ENCODE results near the gene PARD6B. TPM values are rescaled to one million over a fixed set of nuclear protein-coding genes. Genes with fewer than 3 reads are reported as not detected.

The PARD6B gene
- total RNA-seq, 2 experiments from 2014 or later: 4.2 to 4.6 TPM

GRCh38 chr20:50722424-50723155, 8.8 kb upstream of the PARD6B start:
- H3K36me3 Mint-ChIP-seq: no peaks in the 10 kb centered on the region
- no peak overlapping the region for H3K4me3 Mint-ChIP-seq
- H3K27me3 Mint-ChIP-seq: peaks cover 5% of the 10 kb centered on the region
- ATAC-seq: no peak
- no peaks in the 10 kb centered on the region for H3K9me3 Mint-ChIP-seq (ENCODE audit: low read depth)
- peaks cover 6% of the 10 kb centered on the region for H3K4me1 Mint-ChIP-seq
- DNase-seq: no peak
- H3K27ac Mint-ChIP-seq: no peak overlapping the region
- CTCF ChIA-PET: no interaction called here

- peaks cover 6% of the 10 kb centered on the region for H3K4me1 Mint-ChIP-seq
- no peaks in the 10 kb centered on the region for H3K36me3 Mint-ChIP-seq
- H3K27ac Mint-ChIP-seq: no peak overlapping the region
- H3K4me3 Mint-ChIP-seq: no peak overlapping the region
- CTCF ChIA-PET: interaction anchor here (1.6 kb wide), 1 partner anchor 87 kb away, joined by 4 read pairs; no protein-coding TSS in a partner anchor
- H3K27me3 Mint-ChIP-seq: no peaks in the 10 kb centered on the region
- no peak for ATAC-seq
- DNase-seq: no peak
- H3K9me3 Mint-ChIP-seq (ENCODE audit: low read depth): no peaks in the 10 kb centered on the region
Observed at GRCh38 chr20:50723672-50724071, 7.7 kb upstream of the PARD6B start.

- ATAC-seq (no peak), DNase-seq (no peak)
- Mint-ChIP-seq H3K9me3 (ENCODE audit: low read depth) (no peaks in the 10 kb centered on the region), H3K4me3 (no peak overlapping the region), H3K4me1 (peaks cover 6% of the 10 kb centered on the region), H3K27ac (no peak overlapping the region), H3K27me3 (no peaks in the 10 kb centered on the region), H3K36me3 (no peaks in the 10 kb centered on the region)
- CTCF ChIA-PET: interaction anchor here (1.0 to 1.7 kb wide), 3 partner anchors 10 to 88 kb away, joined by 3 to 4 read pairs (median 3); no protein-coding TSS in a partner anchor
Observed at GRCh38 chr20:50724112-50724725, 7.2 kb upstream of the PARD6B start.

- no peaks in the 10 kb centered on the region for H3K9me3 Mint-ChIP-seq (ENCODE audit: low read depth)
- no peaks in the 10 kb centered on the region for H3K36me3 Mint-ChIP-seq
- DNase-seq (no peak), ATAC-seq (peak; percentile 45)
- no peak overlapping the region for H3K27ac Mint-ChIP-seq
- no peak overlapping the region for H3K4me3 Mint-ChIP-seq
- H3K27me3 Mint-ChIP-seq: no peaks in the 10 kb centered on the region
- H3K4me1 Mint-ChIP-seq: peaks cover 6% of the 10 kb centered on the region
- CTCF ChIA-PET: interaction anchor here (0.7 to 1.7 kb wide), 6 partner anchors 9 to 99 kb away, joined by 3 to 6 read pairs (median 4); no protein-coding TSS in a partner anchor
Observed at GRCh38 chr20:50724851-50725723, 6.3 kb upstream of the PARD6B start.

GRCh38 chr20:50725724-50726005, 5.7 kb upstream of the PARD6B start:
- DNase-seq: no peak
- Mint-ChIP-seq H3K27me3 (no peaks in the 10 kb centered on the region), H3K9me3 (ENCODE audit: low read depth) (no peaks in the 10 kb centered on the region), H3K4me3 (no peak overlapping the region), H3K27ac (no peak overlapping the region), H3K36me3 (no peaks in the 10 kb centered on the region), H3K4me1 (peaks cover 11% of the 10 kb centered on the region)
- ATAC-seq: no peak
- CTCF ChIA-PET: interaction anchor here (0.7 to 1.7 kb wide), 4 partner anchors 9 to 100 kb away, joined by 3 to 6 read pairs (median 4); no protein-coding TSS in a partner anchor

- Mint-ChIP-seq H3K36me3 (no peaks in the 10 kb centered on the region), H3K27ac (no peak overlapping the region), H3K4me1 (peaks cover 11% of the 10 kb centered on the region), H3K27me3 (no peaks in the 10 kb centered on the region), H3K9me3 (ENCODE audit: low read depth) (no peaks in the 10 kb centered on the region), H3K4me3 (no peak overlapping the region)
- no peak for DNase-seq
- CTCF ChIA-PET: interaction anchor here (0.9 to 1.2 kb wide), 3 partner anchors 25 to 46 kb away, joined by 3 to 4 read pairs (median 4); no protein-coding TSS in a partner anchor
- no peak for ATAC-seq
Observed at GRCh38 chr20:50726955-50727791, 4.2 kb upstream of the PARD6B start.

- H3K4me1 Mint-ChIP-seq: peaks cover 19% of the 10 kb centered on the region
- H3K27me3 Mint-ChIP-seq: no peaks in the 10 kb centered on the region
- no peaks in the 10 kb centered on the region for H3K9me3 Mint-ChIP-seq (ENCODE audit: low read depth)
- DNase-seq: no peak
- H3K27ac Mint-ChIP-seq: no peak overlapping the region
- H3K36me3 Mint-ChIP-seq: no peaks in the 10 kb centered on the region
- no peak for ATAC-seq
- no peak overlapping the region for H3K4me3 Mint-ChIP-seq
- CTCF ChIA-PET: interaction anchor here (0.9 to 1.2 kb wide), 5 partner anchors 21 to 67 kb away, joined by 3 to 4 read pairs (median 4); partner anchors contain the start of gene BCAS4
Observed at GRCh38 chr20:50727792-50728485, 3.4 kb upstream of the PARD6B start.

- H3K27ac Mint-ChIP-seq: no peak overlapping the region
- DNase-seq: no peak
- no peak overlapping the region for H3K4me3 Mint-ChIP-seq
- peaks cover 24% of the 10 kb centered on the region for H3K4me1 Mint-ChIP-seq
- no peaks in the 10 kb centered on the region for H3K9me3 Mint-ChIP-seq (ENCODE audit: low read depth)
- no peak for ATAC-seq
- CTCF ChIA-PET: interaction anchor here (0.9 to 1.2 kb wide), 4 partner anchors 21 to 66 kb away, joined by 3 to 4 read pairs (median 4); partner anchors contain the start of gene BCAS4
- no peaks in the 10 kb centered on the region for H3K27me3 Mint-ChIP-seq
- peaks cover 3% of the 10 kb centered on the region for H3K36me3 Mint-ChIP-seq
Observed at GRCh38 chr20:50728486-50728980, 2.8 kb upstream of the PARD6B start.

GRCh38 chr20:50728981-50729874, 2.2 kb upstream of the PARD6B start:
- H3K27me3 Mint-ChIP-seq: no peaks in the 10 kb centered on the region
- no peak for ATAC-seq
- no peaks in the 10 kb centered on the region for H3K9me3 Mint-ChIP-seq (ENCODE audit: low read depth)
- peaks cover 26% of the 10 kb centered on the region for H3K4me1 Mint-ChIP-seq
- no peak overlapping the region for H3K4me3 Mint-ChIP-seq
- CTCF ChIA-PET: interaction anchor here (1.5 kb wide), 1 partner anchor 20 kb away, joined by 7 read pairs; no protein-coding TSS in a partner anchor
- no peak for DNase-seq
- no peak overlapping the region for H3K27ac Mint-ChIP-seq
- H3K36me3 Mint-ChIP-seq: peaks cover 5% of the 10 kb centered on the region

- DNase-seq (no peak), ATAC-seq (no peak)
- Mint-ChIP-seq H3K27me3 (no peaks in the 10 kb centered on the region), H3K4me3 (peak overlapping the region; percentile 84), H3K4me1 (peaks cover 26% of the 10 kb centered on the region), H3K9me3 (ENCODE audit: low read depth) (no peaks in the 10 kb centered on the region), H3K36me3 (peaks cover 6% of the 10 kb centered on the region), H3K27ac (peak overlapping the region; percentile 75)
- CTCF ChIA-PET: interaction anchor here (1.5 kb wide), 1 partner anchor 19 kb away, joined by 7 read pairs; no protein-coding TSS in a partner anchor
Observed at GRCh38 chr20:50729901-50730764, 1.2 kb upstream of the PARD6B start.

- no peaks in the 10 kb centered on the region for H3K27me3 Mint-ChIP-seq
- H3K9me3 Mint-ChIP-seq (ENCODE audit: low read depth): no peaks in the 10 kb centered on the region
- no peak for DNase-seq
- H3K4me1 Mint-ChIP-seq: peaks cover 31% of the 10 kb centered on the region
- H3K27ac Mint-ChIP-seq: peak overlapping the region; percentile 75
- ATAC-seq: no peak
- peaks cover 6% of the 10 kb centered on the region for H3K36me3 Mint-ChIP-seq
- CTCF ChIA-PET: interaction anchor here (1.5 kb wide), 1 partner anchor 18 kb away, joined by 7 read pairs; no protein-coding TSS in a partner anchor
- peak overlapping the region; percentile 84 for H3K4me3 Mint-ChIP-seq
Observed at GRCh38 chr20:50730765-50731054, 670 bp upstream of the PARD6B start.
